ENCODE data around the gene SYS1. TPM values are rescaled to one million over a fixed set of nuclear protein-coding genes. Genes with fewer than 3 reads are reported as not detected.

SYS1 gene
- total RNA-seq, 4 donors from 2014 or later: 29.3 to 55.3 (median 34.7) TPM

- no peak for TF ChIP-seq POLR2A (IDR thresholded peaks at IDR 0.05)
- no peak for TF ChIP-seq CTCF (IDR thresholded peaks at IDR 0.05)
- no peak for TF ChIP-seq POLR2AphosphoS5 (IDR thresholded peaks at IDR 0.05)
- TF ChIP-seq EP300 (IDR thresholded peaks at IDR 0.05): no peak
- no peak for ATAC-seq
- 60% methylated on average over 2 of the region's 3 CpGs; no CpG with 5 or more reads in 1 of the 2 donors for WGBS, 2 donors (ENCODE audit: low coverage in 1 of 2)
Measured at GRCh38 chr20:45317826-45318225, 45.1 kb upstream of the SYS1 start.

GRCh38 chr20:45318386-45318939 lies 44.5 kb upstream of the SYS1 start:
- WGBS, 2 donors (ENCODE audit: low coverage in 1 of 2): 73 to 100% methylated on average over 2 to 7 of the region's 7 CpGs
- TF ChIP-seq EP300 (IDR thresholded peaks at IDR 0.05) (no peak), CTCF (IDR thresholded peaks at IDR 0.05) (no peak), POLR2A (IDR thresholded peaks at IDR 0.05) (no peak), POLR2AphosphoS5 (IDR thresholded peaks at IDR 0.05) (no peak)
- no peak for ATAC-seq
- Histone ChIP-seq H3K36me3 (no peaks in the 10 kb centered on the region), H3K27ac (no peak overlapping the region), H3K4me1 (peaks cover 0 to 12% (median 0%) of the 10 kb centered on the region in 3 donors), H3K4me3 (no peak overlapping the region), H3K27me3 (peaks cover 46% of the 10 kb centered on the region), H3K9me3 (no peaks in the 10 kb centered on the region)

More at GRCh38 chr20:45317826-45318225, 45.1 kb upstream of the SYS1 start:
- Histone ChIP-seq H3K27me3 (peaks cover 53% of the 10 kb centered on the region), H3K4me3 (no peak overlapping the region), H3K36me3 (no peaks in the 10 kb centered on the region), H3K27ac (no peak overlapping the region), H3K9me3 (no peaks in the 10 kb centered on the region), H3K4me1 (peaks cover 0 to 12% (median 0%) of the 10 kb centered on the region in 3 donors)

- TF ChIP-seq POLR2A (IDR thresholded peaks at IDR 0.05) (no peak), POLR2AphosphoS5 (IDR thresholded peaks at IDR 0.05) (no peak), EP300 (IDR thresholded peaks at IDR 0.05) (no peak)
- 100% methylated on average over 2 of the region's 2 CpGs; no CpG with 5 or more reads in 1 of the 2 donors for WGBS, 2 donors (ENCODE audit: low coverage in 1 of 2)
- H3K4me1 ChIP-seq: peaks cover 0 to 12% (median 0%) of the 10 kb centered on the region in 3 donors
- peaks cover 42% of the 10 kb centered on the region for H3K27me3 ChIP-seq
- H3K9me3 ChIP-seq: no peaks in the 10 kb centered on the region
- H3K4me3 ChIP-seq: no peak overlapping the region
- no peak overlapping the region for H3K27ac ChIP-seq
- no peak for ATAC-seq
- no peaks in the 10 kb centered on the region for H3K36me3 ChIP-seq
Measured at GRCh38 chr20:45318948-45319347, 44.0 kb upstream of the SYS1 start.

- Histone ChIP-seq H3K27ac (no peak overlapping the region), H3K9me3 (no peaks in the 10 kb centered on the region), H3K27me3 (peaks cover 22% of the 10 kb centered on the region), H3K36me3 (peaks cover 0 to 17% of the 10 kb centered on the region in 2 donors), H3K4me1 (peaks cover 0 to 11% (median 0%) of the 10 kb centered on the region in 3 donors), H3K4me3 (no peak overlapping the region)
- no peak for TF ChIP-seq POLR2A (IDR thresholded peaks at IDR 0.05)
- no peak for TF ChIP-seq EP300 (IDR thresholded peaks at IDR 0.05)
- no peak for TF ChIP-seq CTCF (IDR thresholded peaks at IDR 0.05)
- TF ChIP-seq POLR2AphosphoS5 (IDR thresholded peaks at IDR 0.05): no peak
- WGBS, 2 donors (ENCODE audit: low coverage in 1 of 2): 67% methylated on average over 2 to 3 of the region's 5 CpGs
- no peak for ATAC-seq
Measured at GRCh38 chr20:45320948-45321595, 41.9 kb upstream of the SYS1 start.

- TF ChIP-seq POLR2A (IDR thresholded peaks at IDR 0.05) (no peak), POLR2AphosphoS5 (IDR thresholded peaks at IDR 0.05) (no peak), CTCF (IDR thresholded peaks at IDR 0.05) (peak in 3 of 4 experiments; percentile 7 to 51 (median 18)), EP300 (IDR thresholded peaks at IDR 0.05) (no peak)
- peaks cover 3% of the 10 kb centered on the region for H3K27me3 ChIP-seq
- H3K9me3 ChIP-seq: no peaks in the 10 kb centered on the region
- no CpG with 5 or more reads among the region's 7 CpGs for WGBS, 2 donors (ENCODE audit: low coverage in 1 of 2)
- no peak overlapping the region for H3K4me3 ChIP-seq
- peaks cover 0 to 34% of the 10 kb centered on the region in 2 donors for H3K36me3 ChIP-seq
- H3K4me1 ChIP-seq: peaks cover 0 to 3% (median 0%) of the 10 kb centered on the region in 3 donors
- peak overlapping the region in 1 of 4 donors; percentile 9 for H3K27ac ChIP-seq
- ATAC-seq: peak; percentile 24
Measured at GRCh38 chr20:45322952-45323383, 40.0 kb upstream of the SYS1 start.
